HG03520 (cell line): ENCODE results near the gene TXNDC5.
A peak's percentile ranks its signal among the peaks of the same experiment; 100 is the strongest.

Source experiments
- ATAC-seq: cut with Tn5 transposase; IDR thresholded peaks from one replicate; pipeline ENCODE4 v1.9.1; 2021; ENCODE audit warnings: mild to moderate bottlenecking, moderate library complexity; ENCODE audit not compliant: unreplicated experiment

TXNDC5 gene

GRCh38 chr6:7910654-7911344 is at the start of gene TXNDC5:
Gene TXNDC5 (minus strand): TSS chr6:7910788. CDS start chr6:7910776, 12 bp downstream.
- peak; percentile 49 for ATAC-seq

GRCh38 chr6:7960141-7960540 is 49.6 kb upstream of the TXNDC5 start:
- no peak for ATAC-seq

DNA sequence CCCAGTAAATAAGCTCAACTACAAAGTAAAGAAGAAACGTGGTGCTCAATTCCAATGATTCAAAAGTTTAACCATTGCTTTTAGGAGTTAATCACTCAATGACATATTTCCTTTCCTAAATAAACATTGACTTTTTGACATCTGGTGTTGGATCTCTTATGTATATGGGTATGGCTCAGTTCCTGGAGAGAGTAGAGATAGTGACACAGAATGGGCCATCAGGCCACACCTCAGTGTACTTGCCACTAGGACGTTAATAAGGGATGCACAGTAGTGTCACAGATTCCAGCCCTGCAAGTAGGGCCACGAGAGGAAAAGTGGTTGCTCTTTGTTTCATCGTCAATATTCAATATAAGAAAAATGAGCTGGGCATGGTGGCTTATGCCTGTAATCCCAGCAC is 48.9 kb upstream of the TXNDC5 start:
- ATAC-seq = no peak

GRCh38 chr6:7958464-7958863 is 47.9 kb upstream of the TXNDC5 start:
- ATAC-seq = no peak

- ATAC-seq = no peak
Measured at GRCh38 chr6:7956257-7956656, 45.7 kb upstream of the TXNDC5 start.

DNA sequence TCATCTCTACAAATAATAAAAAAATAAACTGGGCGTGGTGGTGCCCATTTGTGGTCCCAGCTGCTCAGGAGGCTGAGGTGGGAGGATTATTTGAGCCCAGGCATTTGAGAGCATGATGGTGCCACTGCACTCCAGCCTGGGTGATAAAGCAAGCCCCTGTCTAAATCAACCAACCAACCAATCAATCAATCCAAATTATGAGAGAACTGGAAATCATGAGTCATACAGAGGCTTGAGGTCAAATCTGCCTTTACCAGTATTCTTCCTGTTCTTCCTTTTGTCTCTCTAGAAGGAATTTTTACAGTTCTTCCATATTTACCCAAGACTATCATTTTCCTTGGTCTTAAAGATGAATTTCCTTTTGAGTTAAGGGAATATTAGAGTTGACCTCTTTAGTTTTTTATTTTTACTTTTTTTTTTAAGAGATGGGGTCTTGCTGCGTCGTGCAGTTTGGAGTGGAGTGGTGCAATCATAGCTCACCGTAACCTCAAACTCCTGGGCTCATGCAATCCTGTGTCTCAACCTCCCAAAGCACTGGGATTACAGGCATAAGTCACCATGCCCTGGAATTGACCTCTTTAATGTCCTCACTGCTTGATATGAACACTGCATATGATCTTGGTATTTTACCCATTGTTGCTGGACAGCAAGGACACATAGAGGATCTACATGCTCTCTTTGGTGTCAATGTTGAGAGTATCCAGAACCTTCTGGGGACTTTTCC is 44.1 kb upstream of the TXNDC5 start:
- ATAC-seq = no peak

GRCh38 chr6:7953753-7954152 is 43.2 kb upstream of the TXNDC5 start:
- ATAC-seq = no peak

DNA sequence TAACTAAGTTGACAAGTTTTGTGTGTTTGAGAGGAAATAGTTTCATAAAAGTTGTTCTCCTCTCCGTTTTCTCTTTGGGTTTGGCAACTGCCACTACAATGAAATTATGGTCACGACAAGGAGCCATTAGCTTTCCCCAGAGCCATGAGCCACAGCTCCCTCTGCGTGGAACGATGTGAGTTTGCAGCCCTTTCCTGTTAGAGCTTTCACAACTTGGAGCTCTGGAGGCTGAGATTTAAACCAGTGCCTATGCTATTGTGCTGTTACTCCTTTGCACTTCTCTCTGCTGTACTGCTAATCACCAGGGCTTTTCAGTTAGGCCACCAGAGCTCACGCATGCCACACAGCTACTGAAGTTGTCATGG is 29.3 kb upstream of the TXNDC5 start:
- no peak for ATAC-seq

DNA sequence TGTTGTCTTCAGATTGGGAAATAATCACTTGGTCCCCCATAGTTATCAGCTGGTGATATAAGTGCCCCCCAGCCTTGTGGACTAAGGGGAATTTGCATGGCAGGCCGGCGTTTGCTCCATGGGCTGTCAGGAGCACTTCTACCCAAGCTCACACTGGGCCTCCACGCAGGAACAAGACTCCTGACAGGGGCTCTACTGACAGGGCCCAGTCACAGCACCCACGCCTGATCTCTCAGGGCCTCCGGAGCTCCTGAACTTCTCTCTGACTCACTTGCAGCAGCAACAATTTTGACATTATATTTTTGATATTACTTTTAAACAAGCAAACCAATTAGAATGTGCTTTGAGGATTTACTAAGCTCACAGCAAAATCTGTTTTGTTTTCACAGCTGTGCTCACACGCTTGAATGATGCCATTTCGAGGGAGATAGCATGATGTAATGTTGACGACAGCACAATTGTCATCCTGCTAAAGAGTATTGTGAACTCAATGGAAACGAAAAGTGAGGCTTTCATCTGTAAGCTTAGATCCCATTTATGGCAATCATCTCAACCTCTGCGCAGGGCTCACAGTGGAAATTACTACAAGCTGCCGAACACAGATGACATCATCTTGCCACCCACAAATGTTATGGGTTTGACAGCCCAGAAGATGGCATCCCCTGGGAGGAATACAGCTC is 28.7 kb upstream of the TXNDC5 start:
- ATAC-seq = no peak

- no peak for ATAC-seq
Measured at GRCh38 chr6:7938562-7939183, 28.1 kb upstream of the TXNDC5 start.

GRCh38 chr6:7933794-7934193 is 23.2 kb upstream of the TXNDC5 start:
- ATAC-seq = peak; percentile 93

DNA sequence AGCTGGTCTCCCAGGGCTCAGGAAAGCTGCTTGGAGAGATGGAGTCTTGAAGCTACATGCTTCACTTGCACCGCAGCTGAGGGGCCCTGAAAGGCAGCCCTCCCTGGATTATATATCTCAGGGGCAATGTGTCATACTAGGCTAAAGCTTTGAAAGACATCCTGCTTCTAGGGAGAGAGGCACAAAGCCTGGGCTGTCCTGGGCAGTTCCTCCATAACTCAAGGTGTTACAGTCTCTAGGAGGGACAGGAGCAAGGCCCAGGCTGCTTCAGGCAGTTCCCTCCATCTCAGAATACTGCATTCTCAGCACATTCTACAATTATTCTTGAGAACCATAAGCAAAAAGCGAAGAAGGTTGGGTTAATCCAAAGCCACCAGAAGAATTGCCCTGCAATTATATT is 22.0 kb upstream of the TXNDC5 start:
- ATAC-seq = no peak

DNA sequence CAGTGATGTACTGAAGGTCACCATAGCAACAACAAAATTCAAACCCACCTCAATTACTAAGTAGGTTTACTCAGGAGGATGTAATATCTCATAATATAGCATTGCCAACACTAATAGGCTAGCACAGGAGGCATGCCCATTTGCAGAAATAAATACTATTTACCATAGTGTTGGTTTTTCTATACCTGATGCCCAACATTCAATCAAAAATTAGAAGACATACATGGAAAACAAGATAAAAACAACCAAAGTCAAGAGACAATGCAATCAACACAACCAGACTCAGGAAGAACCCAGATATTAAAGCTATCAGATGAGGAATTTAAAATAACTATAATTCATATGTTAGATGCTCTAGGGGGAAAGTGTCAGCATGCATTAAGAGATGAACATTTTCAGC is 14.3 kb upstream of the TXNDC5 start:
- no peak for ATAC-seq

- ATAC-seq = no peak
Measured at GRCh38 chr6:7922596-7922995, 12.0 kb upstream of the TXNDC5 start.

DNA sequence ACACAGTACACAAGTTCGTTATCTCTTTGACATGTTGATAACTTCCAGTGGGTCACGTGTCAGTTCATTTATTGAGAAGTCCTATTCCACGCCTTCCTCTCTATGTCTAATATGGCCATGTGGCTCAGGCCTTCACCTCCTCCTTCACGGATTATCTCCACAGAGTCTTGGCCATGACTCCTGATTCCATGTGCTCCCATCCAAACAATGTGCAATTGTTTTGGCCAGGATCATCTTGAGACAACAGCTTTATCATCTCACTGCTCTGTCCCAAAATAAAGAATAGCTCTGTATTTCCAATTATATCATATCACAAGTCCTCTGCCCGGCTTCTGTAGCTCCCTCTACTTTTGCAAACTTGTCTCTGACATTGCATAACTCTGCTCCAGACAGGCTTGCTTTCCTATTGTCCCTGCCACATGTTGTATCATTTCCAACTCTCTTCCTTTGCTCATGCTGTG is 11.1 kb upstream of the TXNDC5 start:
- no peak for ATAC-seq

DNA sequence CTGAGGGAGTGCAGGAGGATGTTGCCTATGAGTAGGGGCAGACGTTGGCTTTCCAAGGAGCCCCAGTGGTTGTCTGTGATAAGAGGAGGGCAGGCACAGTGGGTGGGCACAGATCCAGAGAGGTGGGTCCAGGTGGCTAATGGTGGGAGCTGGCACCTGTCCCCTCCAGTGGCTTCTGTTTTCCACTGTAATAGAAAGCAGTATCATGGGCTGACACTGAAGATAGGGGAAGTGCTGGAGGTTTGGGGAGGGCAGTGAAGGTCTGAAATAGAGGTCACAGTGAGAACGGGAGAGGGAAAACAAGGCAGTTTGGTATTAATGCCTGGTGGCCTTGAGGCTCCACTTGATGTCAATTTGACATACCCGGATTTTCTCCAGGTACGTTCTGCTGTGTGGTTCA is 10.5 kb upstream of the TXNDC5 start:
- ATAC-seq = no peak

- no peak for ATAC-seq
Measured at GRCh38 chr6:7920425-7920824, 9.8 kb upstream of the TXNDC5 start.

DNA sequence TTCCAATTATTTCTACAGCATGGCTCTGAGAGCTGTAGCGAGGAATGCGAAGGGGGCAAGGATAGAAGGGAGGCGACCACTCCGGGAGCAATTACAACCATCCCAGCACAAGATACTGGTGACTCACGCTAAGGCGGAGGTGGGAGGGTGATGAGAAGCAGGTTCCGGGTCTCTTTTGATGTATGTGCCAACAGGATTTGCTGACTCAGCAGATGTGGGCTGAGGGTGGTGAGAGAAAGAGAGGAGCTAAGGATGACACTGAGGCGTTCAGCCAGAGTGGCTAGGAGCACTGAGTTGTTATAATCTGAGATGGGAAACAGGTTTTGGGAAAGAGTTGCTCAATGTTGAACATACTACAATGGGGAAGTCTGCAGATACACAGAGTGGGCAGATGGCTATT is 9.3 kb upstream of the TXNDC5 start:
- ATAC-seq = no peak

GRCh38 chr6:7918403-7918802 is 7.8 kb upstream of the TXNDC5 start:
- no peak for ATAC-seq

- no peak for ATAC-seq
Measured at GRCh38 chr6:7917729-7918128, 7.1 kb upstream of the TXNDC5 start.

DNA sequence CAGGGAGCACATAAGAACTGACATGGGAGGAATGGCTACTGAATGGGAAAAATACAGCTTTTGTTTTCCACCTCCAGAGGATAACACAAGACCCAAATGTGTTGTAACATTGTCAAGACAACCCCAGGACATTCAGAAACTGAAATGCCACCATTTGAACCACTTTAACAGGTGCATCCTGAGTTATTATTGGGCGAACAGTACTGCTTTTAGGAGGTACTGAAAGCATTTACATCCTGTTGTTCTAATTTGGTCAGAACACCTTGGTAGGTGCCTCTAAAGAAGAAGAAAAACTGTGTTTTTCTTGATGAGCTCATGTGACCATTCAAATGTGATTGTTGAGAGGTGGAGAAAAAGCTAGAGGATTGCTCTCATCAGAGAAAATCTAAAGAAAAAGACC is 6.4 kb upstream of the TXNDC5 start:
- ATAC-seq = peak; percentile 86
